Activated CD4-positive, CD25-positive, alpha-beta regulatory T cell treated with anti-CD3 and anti-CD28 coated beads, Interleukin-2, amount 50 U/mL, for 72 hours (primary cell): ENCODE results near the gene GALNS.
"Not testable (repeated sequence)": the region's sequence is repeated elsewhere in the genome, so short reads cannot be mapped to it uniquely, and the experiment has no call there.

Experiments used
- DNase-seq: peaks from one replicate; pipeline ENCODE4 v3.0.0; 2021

Gene GALNS

GRCh38 chr16:88799569-88800276 lies 57.0 kb downstream of the GALNS start:
- no peak for DNase-seq

DNA sequence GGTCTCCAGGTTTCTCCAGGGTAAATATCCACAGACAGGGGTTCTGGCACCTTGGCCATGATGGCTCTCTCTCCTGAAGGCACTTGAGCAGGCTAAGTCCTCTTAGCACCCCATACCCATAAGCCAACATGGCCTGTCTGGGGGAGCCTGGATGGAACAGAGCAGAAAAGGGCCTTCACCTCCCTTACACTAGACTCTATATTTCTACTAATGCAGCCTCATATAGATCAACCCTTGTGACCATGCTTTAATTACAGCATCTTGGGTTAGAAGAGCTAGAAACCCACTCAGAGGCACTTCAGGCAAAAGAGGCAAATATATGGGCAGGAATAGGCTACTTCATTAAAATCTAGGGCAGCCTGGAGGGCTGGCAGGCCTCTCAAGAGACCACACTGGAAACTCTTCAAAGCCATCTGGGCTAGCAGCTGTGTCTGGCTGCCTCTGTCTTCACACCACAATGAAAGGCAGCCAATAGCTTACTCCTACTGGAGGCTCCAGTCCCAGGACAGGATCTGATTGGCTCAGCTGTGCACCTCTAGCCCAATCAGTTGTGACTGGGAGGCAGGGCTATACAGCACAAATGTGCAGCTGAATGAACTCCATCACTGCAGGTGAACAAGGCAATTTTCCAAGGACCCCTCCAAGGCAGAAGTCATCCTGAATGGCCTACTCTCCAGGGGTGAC lies 57.8 kb downstream of the GALNS start:
- DNase-seq = no peak

DNA sequence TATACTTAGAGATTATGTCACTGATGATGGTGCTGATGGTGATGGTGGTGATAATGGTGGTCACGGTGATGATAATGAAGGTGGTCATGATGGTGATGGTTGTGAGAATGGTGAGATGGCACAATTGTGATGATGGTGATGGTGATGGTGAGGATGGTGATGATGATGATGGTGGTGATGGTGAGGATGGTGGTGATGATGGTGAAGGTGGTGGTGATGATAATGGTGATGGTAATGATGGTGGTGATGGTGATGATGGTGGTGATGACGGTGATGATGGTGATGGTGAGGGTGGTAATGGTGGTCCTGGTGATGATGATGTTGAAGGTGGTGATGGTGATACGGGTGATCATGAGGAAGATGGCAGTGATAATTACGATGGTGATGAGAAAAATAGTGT lies 58.7 kb downstream of the GALNS start:
- no peak for DNase-seq

- no peak for DNase-seq
These were observed 60.5 kb downstream of the GALNS start for GRCh38 chr16:88796278-88796677.

GRCh38 chr16:88793251-88793954 lies 63.3 kb downstream of the GALNS start:
- no peak for DNase-seq

- DNase-seq = no peak
These were observed 64.0 kb downstream of the GALNS start for GRCh38 chr16:88792668-88793250.

- no peak for DNase-seq
These were observed 64.6 kb downstream of the GALNS start for GRCh38 chr16:88792078-88792550.

DNA sequence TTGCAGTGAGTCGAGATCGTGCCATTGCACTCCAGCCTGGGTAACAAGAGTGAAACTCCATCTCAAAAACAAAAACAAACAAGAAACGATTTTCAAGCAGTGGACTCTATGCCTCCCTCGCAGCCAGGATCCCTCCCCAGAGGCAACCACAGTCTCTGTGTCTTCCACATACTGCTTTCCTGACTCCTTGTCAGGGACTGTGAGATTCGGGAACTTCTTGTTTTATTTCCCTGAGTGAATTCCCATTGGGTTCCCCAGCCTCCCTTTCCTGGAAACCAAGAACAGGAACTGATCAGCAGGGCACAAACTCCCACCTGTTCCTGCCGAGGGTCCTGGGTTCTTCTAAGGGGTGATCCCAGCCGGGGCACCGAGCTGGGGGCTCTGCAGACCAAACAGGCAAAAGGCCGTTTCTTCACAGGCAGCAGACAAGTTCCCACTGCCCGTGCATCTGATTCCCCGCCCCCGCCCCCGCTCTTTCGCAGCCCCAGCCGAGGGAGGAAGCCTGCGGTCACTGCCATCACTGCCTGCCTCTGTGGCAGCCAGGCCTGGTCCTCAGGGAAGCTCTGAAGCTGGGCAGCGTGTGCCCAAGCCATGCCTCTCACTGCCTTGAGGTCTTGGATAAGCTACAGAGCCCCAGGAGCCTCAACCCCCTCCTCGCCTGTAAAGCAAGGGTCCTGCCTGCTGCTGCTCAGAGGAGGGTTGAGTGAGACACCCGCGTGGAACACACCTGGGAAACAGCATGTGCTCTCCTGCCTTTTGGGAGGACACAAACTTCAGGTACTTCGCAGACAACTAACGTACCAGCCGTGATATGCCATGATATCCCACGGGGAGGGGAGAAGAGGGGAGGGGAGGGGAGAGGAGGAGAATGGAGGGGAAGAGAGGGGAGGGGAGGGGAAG lies 66.2 kb downstream of the GALNS start:
- DNase-seq = peak; percentile 60

DNA sequence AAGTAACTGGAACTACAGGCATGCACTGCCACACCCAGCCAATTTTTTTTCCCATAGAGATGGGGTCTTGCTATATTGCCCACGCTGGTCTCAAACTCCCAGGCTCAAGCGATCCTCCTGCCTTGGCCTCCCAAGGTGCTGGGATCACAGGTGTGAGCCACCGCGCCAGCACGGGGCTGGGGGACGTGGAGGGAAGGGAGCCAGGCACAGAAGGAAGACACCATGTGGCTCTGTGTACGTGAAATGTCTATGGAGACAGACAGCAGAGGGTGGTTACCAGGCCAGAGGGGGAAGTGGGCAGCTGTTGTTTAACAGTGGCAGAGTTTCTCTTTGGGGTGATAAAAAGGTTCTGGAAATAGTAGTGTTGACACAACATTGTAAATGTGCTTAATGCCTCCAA lies 67.2 kb downstream of the GALNS start:
- no peak for DNase-seq

DNA sequence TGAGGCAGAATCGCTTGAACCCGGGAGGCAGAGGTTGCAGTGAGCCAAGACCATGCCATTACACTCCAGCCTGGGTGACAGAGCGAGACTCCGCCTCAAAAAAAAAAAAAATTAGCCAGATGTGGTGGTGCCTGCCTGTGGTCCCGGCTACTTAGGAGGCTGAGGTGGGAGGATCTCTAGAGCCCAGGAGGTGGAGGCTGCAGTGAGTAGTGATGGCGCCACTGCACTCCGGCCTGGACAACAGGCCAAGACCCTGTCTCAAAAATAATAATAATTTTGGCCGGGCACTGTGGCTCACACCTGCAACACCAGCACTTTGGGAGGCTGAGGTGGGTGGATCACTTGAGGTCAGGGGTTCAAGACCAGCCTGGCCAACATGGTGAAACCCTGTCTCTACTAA lies 68.0 kb downstream of the GALNS start:
- not testable (repeated sequence) for DNase-seq

- DNase-seq = no peak
These were observed 69.0 kb downstream of the GALNS start for GRCh38 chr16:88787579-88788314.

- peak; percentile 83 for DNase-seq
These were observed 71.4 kb downstream of the GALNS start, which contains the start of gene PIEZO1 for GRCh38 chr16:88785106-88785924. TSS of gene PIEZO1 (minus strand) at chr16:88785220. CDS start at chr16:88784964, 256 bp downstream.

DNA sequence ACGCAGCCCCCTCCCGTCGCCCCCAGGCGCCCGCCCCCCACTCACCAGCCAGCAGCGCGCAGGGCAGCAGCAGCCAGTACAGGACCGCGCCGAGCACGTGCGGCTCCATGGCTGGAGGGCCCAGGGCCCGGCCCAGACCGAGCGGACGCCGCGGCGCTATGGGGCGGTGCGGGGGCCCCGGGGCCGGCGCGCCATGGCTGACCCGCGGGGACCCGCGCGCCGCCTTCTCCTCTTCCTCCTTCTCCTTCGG lies 72.0 kb downstream of the GALNS start:
- DNase-seq = no peak

DNA sequence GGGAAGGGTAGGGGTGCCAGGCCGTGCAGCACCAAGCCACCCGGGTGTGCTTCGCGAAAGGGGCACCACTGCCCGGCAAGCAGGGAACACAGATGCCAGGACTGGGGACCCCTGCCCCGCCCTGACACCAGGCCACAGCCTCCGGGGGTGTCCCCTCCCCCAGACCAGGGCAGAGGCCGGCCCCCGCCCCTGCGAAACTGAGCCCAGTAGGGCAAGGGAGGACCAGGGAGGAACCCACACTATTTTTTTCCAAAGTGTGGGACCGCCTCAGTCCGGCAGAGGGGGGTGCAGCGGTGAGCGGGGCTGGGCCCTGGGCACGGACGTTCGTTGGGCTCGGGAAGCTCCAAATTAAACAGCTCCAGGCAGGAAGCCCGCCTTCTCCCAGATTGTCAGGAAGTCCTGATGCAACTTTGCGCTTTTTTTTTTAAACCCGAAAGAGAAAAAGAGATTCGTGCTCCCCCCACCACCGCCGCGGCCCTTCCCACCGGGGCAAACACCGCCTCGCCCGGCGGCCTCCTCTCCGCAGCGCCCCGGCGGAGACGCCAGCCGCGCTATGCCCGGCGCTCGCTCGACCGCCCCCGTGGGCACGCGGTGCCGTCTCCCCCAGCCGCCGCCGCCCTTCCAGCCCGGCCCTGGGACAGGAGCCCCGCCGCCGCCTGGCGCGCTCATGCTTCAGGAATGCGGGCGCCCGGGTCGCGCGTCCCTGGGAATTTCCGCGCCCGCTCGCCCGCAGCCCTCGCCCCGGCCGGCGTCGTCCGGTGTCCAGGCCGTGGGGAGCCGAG lies 72.5 kb downstream of the GALNS start:
- DNase-seq = peak; percentile 52

DNA sequence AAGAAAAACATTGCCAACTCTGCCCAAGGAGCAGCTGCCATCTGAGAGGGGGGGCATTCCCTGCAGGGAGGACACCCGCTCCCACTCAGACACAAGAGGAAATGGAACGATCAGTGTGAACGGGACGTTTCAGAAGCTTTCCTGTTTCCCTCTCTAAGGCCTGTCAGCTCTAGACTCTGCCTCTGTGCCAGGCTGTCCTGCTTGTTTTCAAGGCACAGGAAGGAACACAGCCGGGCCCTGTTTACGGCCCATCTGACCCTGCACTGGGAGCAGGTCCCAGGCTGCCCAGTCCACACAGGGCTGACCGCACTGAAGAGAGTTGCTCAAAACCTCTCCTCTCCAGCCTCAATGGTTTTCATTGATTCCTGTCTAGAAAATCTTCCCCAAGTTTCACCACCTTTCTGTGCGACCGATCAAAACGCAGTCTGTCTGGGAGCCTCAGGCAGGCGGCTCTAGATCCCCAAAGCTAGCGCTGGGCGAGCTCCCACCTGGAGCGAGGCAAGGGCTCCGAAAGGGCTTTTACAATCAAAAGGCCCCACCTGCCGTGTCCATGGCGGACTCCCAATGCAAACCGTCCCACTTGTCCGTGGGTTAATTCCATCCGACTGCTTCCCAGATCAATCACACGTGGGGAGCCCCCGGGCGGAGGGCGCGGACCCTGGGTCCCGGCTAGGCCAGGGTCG lies 73.2 kb downstream of the GALNS start:
- DNase-seq = no peak

DNA sequence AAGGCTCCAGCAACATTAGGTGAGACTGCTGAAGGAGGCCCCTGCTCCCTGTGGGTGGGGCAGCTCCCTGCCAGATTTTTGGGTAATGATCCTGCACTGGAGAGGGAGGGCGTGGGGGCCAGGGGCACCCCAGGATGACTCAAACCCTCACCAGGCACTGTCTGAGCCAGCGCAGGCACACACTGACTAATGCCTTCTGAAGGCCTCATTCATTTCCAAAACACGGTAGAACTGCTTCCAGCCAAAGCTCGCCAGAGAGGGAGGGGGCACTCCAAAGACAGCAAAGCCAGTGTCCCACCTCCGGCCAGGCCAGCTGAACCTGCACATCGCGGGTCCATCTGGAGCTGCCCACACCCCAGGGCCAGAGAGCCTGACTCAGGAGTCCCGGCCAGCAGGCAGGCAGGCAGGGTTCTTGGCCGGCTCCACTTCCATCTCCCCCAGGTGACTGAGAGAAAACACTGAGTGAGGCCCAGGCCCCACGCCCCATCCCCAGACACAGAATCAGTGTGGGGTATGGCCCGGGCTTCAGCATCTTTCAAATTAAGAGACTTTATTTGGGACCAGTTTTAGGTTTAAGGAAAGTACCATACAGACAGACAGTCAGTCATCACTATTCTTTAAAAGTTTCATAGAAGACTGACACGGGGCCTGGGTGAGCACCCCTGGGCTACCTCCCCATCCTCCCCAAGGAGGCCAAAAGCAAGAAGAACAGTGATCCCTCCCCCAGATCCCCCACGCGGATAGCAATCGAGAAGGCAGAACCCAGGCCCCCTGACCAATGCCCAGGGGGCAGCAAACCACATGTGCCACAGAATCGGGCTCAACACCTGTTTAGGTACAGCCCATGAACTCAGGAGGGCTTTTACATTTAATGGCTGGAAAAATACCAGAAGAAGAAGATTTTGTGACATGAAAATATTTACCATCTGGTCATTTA lies 74.0 kb downstream of the GALNS start:
- DNase-seq = peak; percentile 62

DNA sequence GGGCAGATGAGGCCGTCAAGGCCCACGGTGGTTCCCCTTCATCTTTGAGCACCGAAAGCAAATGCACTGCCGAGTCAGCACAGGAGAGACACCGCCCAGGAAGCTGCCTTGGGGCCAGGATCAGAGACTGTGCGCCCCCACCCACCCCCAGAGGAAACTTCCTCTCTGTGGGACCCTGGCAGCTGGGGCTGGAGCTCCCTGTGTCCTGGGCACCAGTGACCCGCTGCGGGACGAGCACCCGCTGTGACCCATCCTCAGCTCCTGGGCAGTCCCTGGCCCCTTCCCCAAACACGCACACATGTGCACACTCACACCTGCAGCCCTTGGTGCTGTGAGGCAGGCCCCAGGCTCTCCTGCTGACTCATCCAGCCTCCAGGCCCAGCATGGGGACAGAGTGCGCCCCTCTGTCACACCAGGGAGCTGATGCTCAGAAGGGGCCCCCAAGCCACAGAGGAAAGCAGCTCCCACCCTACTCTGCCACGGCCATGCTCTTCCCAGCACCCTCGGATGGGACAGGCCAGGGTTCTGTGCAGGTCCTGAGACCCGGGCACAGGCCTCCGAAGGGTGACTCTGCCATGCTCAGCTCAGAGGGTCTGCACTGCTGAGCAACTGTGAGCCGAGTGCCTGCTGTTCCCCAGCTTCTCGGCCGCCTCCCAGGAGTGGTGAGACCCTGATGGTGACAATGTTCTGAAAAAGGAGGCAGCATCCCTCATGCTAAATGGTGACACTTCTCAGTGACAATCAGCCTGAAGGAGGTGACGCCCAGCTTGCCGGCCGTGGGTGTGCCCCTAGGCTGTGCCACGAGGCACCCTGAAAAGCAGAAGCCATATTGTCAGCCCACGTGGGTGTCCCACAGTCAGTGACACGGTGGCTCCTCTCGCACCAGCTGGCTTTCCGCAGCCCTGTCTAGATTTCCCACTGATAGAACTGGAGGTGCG lies 75.3 kb downstream of the GALNS start:
- DNase-seq = peak; percentile 63
